HG02973 (cell line): ENCODE data around the gene SLC4A4.

ENCODE experiments used
- ATAC-seq: cut with Tn5 transposase; IDR thresholded peaks from one replicate; pipeline ENCODE4 v1.9.1; 2021; ENCODE audit warnings: moderate library complexity; ENCODE audit not compliant: unreplicated experiment

The SLC4A4 gene

GRCh38 chr4:71468116-71468710 is 129.4 kb downstream of the SLC4A4 start:
- no peak for ATAC-seq

- ATAC-seq, result no peak
Observed at GRCh38 chr4:71469541-71469940, 130.7 kb downstream of the SLC4A4 start.

GRCh38 chr4:71470524-71470923 is 131.7 kb downstream of the SLC4A4 start:
- no peak for ATAC-seq

- no peak for ATAC-seq
Observed at GRCh38 chr4:71472946-71473345, 134.1 kb downstream of the SLC4A4 start.

GRCh38 chr4:71473541-71474240 is 134.9 kb downstream of the SLC4A4 start:
- ATAC-seq, result no peak

GRCh38 chr4:71474731-71475130 is 135.9 kb downstream of the SLC4A4 start:
- no peak for ATAC-seq

- ATAC-seq, result no peak
Observed at GRCh38 chr4:71476240-71476639, 137.4 kb downstream of the SLC4A4 start.

GRCh38 chr4:71486550-71487343 is 147.9 kb downstream of the SLC4A4 start:
- ATAC-seq, result no peak

- ATAC-seq, result no peak
Observed at GRCh38 chr4:71487344-71487920, 148.6 kb downstream of the SLC4A4 start.

- no peak for ATAC-seq
Observed at GRCh38 chr4:71494539-71494938, 155.7 kb downstream of the SLC4A4 start.

GRCh38 chr4:71495454-71495853 is 156.6 kb downstream of the SLC4A4 start:
- no peak for ATAC-seq

GRCh38 chr4:71497078-71497477 is 158.3 kb downstream of the SLC4A4 start:
- no peak for ATAC-seq

- no peak for ATAC-seq
Observed at GRCh38 chr4:71498002-71498401, 159.2 kb downstream of the SLC4A4 start.

- no peak for ATAC-seq
Observed at GRCh38 chr4:71498625-71499024, 159.8 kb downstream of the SLC4A4 start.

GRCh38 chr4:71501992-71502391 is 163.2 kb downstream of the SLC4A4 start:
- no peak for ATAC-seq

GRCh38 chr4:71518283-71518989 is 179.6 kb downstream of the SLC4A4 start:
- no peak for ATAC-seq

- ATAC-seq, result no peak
Observed at GRCh38 chr4:71520308-71520707, 181.5 kb downstream of the SLC4A4 start.

GRCh38 chr4:71520850-71521249 is 182.0 kb downstream of the SLC4A4 start:
- no peak for ATAC-seq

- no peak for ATAC-seq
Observed at GRCh38 chr4:71524756-71525155, 185.9 kb downstream of the SLC4A4 start.

GRCh38 chr4:71526637-71527406 is 188.0 kb downstream of the SLC4A4 start:
- ATAC-seq, result peak; percentile 54
